A549 (cell line): ENCODE data around the gene GSTO2. TPM values are rescaled to one million over a fixed set of nuclear protein-coding genes. Genes with fewer than 3 reads are reported as not detected.
A peak's percentile ranks its signal among the peaks of the same experiment; 100 is the strongest.

ENCODE experiments used
- ATAC-seq, 2 experiments: fragments of 200-7000 bp in 1 of 2; fragments of >200 bp in 1 of 2; cut with Nextera tagmentation in 1 of 2; cut with Tn5 transposase in 1 of 2; 3 replicates each; pipeline versions ENCODE4 v1.8.0 to v1.9.1; 2018 to 2020; ENCODE audit warnings: mild to moderate bottlenecking in 1 of 2, moderate library complexity in 1 of 2
- CTCF ChIA-PET: fragments of 300-600 bp; sonication (Branson Sonifier 250); formaldehyde crosslinking; extraction: SDS; loops from one replicate; lab custom pipeline; 2021; ENCODE audit warnings: antibody characterized with exemption, inconsistent platforms; lab: Yijun Ruan, JAX
- POLR2A ChIA-PET: fragments of 350-600 bp; formaldehyde crosslinking; extraction: SDS; loops from one replicate; lab custom pipeline; 2021; ENCODE audit warnings: antibody characterized with exemption, inconsistent platforms; lab: Yijun Ruan, JAX
- DNase-seq, 2 experiments: peaks; one replicate each; pipeline versions ENCODE4 v3.0.0 to v3.0.0-alpha.2; 2011 to 2016; ENCODE audit warnings: low read depth in 1 of 2, low spot score in 1 of 2
- FAIRE-seq: peaks from 2 replicates; lab custom pipeline; 2011; peaks lifted over from hg19 to GRCh38; lab: Jason Lieb, UNC
- H3K27ac ChIP-seq, 2 experiments: fragments of >200 bp; sonication (Bioruptor Twin); formaldehyde crosslinking; 3 replicates each; pipeline ENCODE4 v1.5.1; 2016 to 2017
- H3K4me1 ChIP-seq: fragments of >200 bp; sonication (Bioruptor Twin); formaldehyde crosslinking; 3 replicates; pipeline ENCODE4 v1.6.1; 2016
- H3K4me2 ChIP-seq: fragments of >200 bp; sonication (Bioruptor Twin); formaldehyde crosslinking; 3 replicates; pipeline ENCODE4 v1.6.1; 2016
- H3K4me3 ChIP-seq: fragments of >200 bp; sonication (Bioruptor Twin); formaldehyde crosslinking; 3 replicates; pipeline ENCODE4 v1.5.1; 2016
- H3K9me3 ChIP-seq: fragments of >200 bp; sonication (Bioruptor Twin); formaldehyde crosslinking; 3 replicates; pipeline ENCODE4 v1.6.1; 2016
- CHD4 ChIP-seq: fragments of 200-600 bp; sonication (generic); IDR thresholded peaks from 2 replicates; pipeline ENCODE4 v1.6.1; 2016; ENCODE audit warnings: antibody characterized with exemption, mild to moderate bottlenecking, borderline replicate concordance
- E2F6 ChIP-seq: IDR thresholded peaks from 2 replicates; pipeline ENCODE4 v1.6.1; 2012; ENCODE audit warnings: low read depth, borderline replicate concordance
- EHF ChIP-seq: fragments of 250-450 bp; sonication (Bioruptor Pico); IDR thresholded peaks from 2 replicates; pipeline ENCODE4 v1.5.0; 2020; ENCODE audit warnings: mild to moderate bottlenecking
- EHMT2 ChIP-seq: fragments of 200-600 bp; sonication (generic); IDR thresholded peaks from 2 replicates; pipeline ENCODE4 v1.6.1; 2016; ENCODE audit warnings: antibody characterized with exemption, low read depth, mild to moderate bottlenecking, moderate library complexity
- ESRRA ChIP-seq: fragments of 150-350 bp; IDR thresholded peaks from 2 replicates; pipeline ENCODE4 v1.6.1; 2014; ENCODE audit warnings: mild to moderate bottlenecking, low read length, borderline replicate concordance
- GATA3 ChIP-seq: IDR thresholded peaks from 2 replicates; pipeline ENCODE4 v1.6.1; 2012; ENCODE audit warnings: borderline replicate concordance
- HOXB13 ChIP-seq: fragments of 250-450 bp; sonication (Bioruptor Pico); IDR thresholded peaks from 2 replicates; pipeline ENCODE4 v1.5.0; 2020; ENCODE audit warnings: low read depth, mild to moderate bottlenecking, moderate library complexity
- JUN ChIP-seq, 2 experiments: fragments of >200 bp; sonication (Bioruptor Twin); formaldehyde crosslinking; IDR thresholded peaks; 2 replicates in 1 of 2; 3 replicates in 1 of 2; pipeline ENCODE4 v1.6.1; 2016 to 2017
- JUNB ChIP-seq: fragments of >200 bp; sonication (Bioruptor Twin); formaldehyde crosslinking; IDR thresholded peaks from 2 replicates; pipeline ENCODE4 v1.6.1; 2016
- KDM5A ChIP-seq: fragments of 200-600 bp; sonication (generic); IDR thresholded peaks from 2 replicates; pipeline ENCODE4 v1.6.1; 2016; ENCODE audit warnings: antibody characterized with exemption, mild to moderate bottlenecking
- MAX ChIP-seq: IDR thresholded peaks from 2 replicates; pipeline ENCODE4 v1.6.1; 2012
- NFE2L2 ChIP-seq: fragments of 150-350 bp; conservative IDR thresholded peaks from 2 replicates; pipeline ENCODE4 v1.6.1; 2014; ENCODE audit warnings: low read length
- PHF8 ChIP-seq: fragments of 200-600 bp; sonication (generic); IDR thresholded peaks from 2 replicates; pipeline ENCODE4 v1.6.1; 2016; ENCODE audit warnings: low read depth, mild to moderate bottlenecking, antibody characterized with exemption, moderate library complexity, borderline replicate concordance
- RCOR1 ChIP-seq: fragments of 150-350 bp; IDR thresholded peaks from 2 replicates; pipeline ENCODE4 v1.6.1; 2014; ENCODE audit warnings: antibody characterized with exemption, low read length, low read depth
- RFX5 ChIP-seq: fragments of 450-650 bp; IDR thresholded peaks from 2 replicates; pipeline ENCODE4 v1.7.1; 2014; ENCODE audit warnings: antibody characterized with exemption, mild to moderate bottlenecking, moderate library complexity
- TFCP2L1 ChIP-seq: fragments of 250-450 bp; sonication (Bioruptor Pico); IDR thresholded peaks from 2 replicates; pipeline ENCODE4 v1.5.0; 2021; ENCODE audit warnings: mild to moderate bottlenecking
- TP53 ChIP-seq: fragments of 250-450 bp; sonication (Bioruptor Pico); IDR thresholded peaks from 2 replicates; pipeline ENCODE4 v1.5.0; 2021; ENCODE audit warnings: mild to moderate bottlenecking, moderate library complexity
- ZNF302 ChIP-seq: fragments of 250-450 bp; sonication (Bioruptor Pico); IDR thresholded peaks from 2 replicates; pipeline ENCODE4 v1.9.0; 2021; ENCODE audit warnings: inconsistent platforms, mild to moderate bottlenecking, moderate library complexity
- WGBS: methylation state at CpG from one replicate; pipeline ENCODE4 v1.1.6; 2017; ENCODE audit errors: missing lambda C conversion rate; 5-methylcytosine and 5-hydroxymethylcytosine counted together
- polyA plus RNA-seq, 4 experiments: library from polyadenylated mRNA; depleted of rRNA in 3 of 4; stranded (reverse); fragments of >200 nt; fragmentation: RNase III in 1 of 4; extraction: RNeasy Plus Mini Kit Qiagen cat#74134 plus additional on column Dnase treatment in 1 of 4; gene quantifications; 2 replicates in 3 of 4; 3 replicates in 1 of 4; pipeline ENCODE4 v1.2.3, GENCODE V29; 2011 to 2017
- TF ChIP-seq, protein P1 (sequence below): fragments of 150-350 bp; IDR thresholded peaks from 2 replicates; pipeline ENCODE4 v1.6.1; 2014; ENCODE audit warnings: low read depth, mild to moderate bottlenecking, low read length
- TF ChIP-seq, protein P2 (sequence below): fragments of >200 bp; sonication (Bioruptor Twin); formaldehyde crosslinking; IDR thresholded peaks from 3 replicates; pipeline ENCODE4 v1.6.1; 2016
- TF ChIP-seq, protein P3 (sequence below): fragments of 250-450 bp; sonication (Bioruptor Pico); IDR thresholded peaks from 2 replicates; pipeline ENCODE4 v1.5.0; 2021; ENCODE audit warnings: mild to moderate bottlenecking, moderate library complexity, borderline replicate concordance

Gene GSTO2
- polyA plus RNA-seq, 2 of the 4 experiments (the other 2 are of a cell fraction), result 1.3 to 5.7 TPM

- TF ChIP-seq, protein P1, sequence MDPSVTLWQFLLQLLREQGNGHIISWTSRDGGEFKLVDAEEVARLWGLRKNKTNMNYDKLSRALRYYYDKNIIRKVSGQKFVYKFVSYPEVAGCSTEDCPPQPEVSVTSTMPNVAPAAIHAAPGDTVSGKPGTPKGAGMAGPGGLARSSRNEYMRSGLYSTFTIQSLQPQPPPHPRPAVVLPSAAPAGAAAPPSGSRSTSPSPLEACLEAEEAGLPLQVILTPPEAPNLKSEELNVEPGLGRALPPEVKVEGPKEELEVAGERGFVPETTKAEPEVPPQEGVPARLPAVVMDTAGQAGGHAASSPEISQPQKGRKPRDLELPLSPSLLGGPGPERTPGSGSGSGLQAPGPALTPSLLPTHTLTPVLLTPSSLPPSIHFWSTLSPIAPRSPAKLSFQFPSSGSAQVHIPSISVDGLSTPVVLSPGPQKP, result no peak
- TF ChIP-seq ESRRA (no peak), JUN (IDR thresholded peaks at IDR 0.05) (0 out of 5 replicates have a peak, but pooled peaks of 1 of the 2 experiments have one; percentile 8), TFCP2L1 (CRISPR knock-in tag) (no peak), KDM5A (peak; percentile 38; the same call in 1 of the 2 replicates), HOXB13 (CRISPR knock-in tag) (0 out of 2 replicates have a peak, but pooled peaks have one; percentile 19), PHF8 (no peak), EHF (CRISPR knock-in tag) (no peak), JUNB (no peak), NFE2L2 (no peak)
These were observed 36.3 kb upstream of the GSTO2 start (continued) for GRCh38 chr10:104232613-104233102.

DNA sequence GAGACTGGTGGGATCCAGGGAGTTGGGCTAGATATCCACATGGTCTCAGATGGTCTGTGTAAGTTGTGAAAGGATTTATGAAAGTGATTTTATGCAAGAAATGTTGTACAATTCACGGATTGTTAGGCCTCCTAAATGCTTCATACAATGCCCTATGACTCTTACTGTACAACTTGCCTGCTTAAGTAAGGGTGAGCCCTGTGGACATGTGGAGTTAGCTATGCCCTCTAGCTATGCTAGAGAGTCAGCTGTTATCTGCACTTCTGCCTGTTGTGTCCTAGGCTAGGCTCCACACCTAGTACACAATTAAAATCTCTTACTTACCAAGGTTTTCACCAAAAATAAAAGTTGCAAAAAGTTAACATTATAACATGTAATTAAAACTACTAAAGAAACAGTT is 35.2 kb upstream of the GSTO2 start:
- TF ChIP-seq JUNB (no peak), TP53 (no peak), RCOR1 (no peak), CHD4 (no peak), E2F6 (no peak), JUN (IDR thresholded peaks at IDR 0.05) (no peak), RFX5 (no peak), ZNF302 (no peak), MAX (no peak), GATA3 (no peak), EHMT2 (no peak)
- TF ChIP-seq, protein P2, sequence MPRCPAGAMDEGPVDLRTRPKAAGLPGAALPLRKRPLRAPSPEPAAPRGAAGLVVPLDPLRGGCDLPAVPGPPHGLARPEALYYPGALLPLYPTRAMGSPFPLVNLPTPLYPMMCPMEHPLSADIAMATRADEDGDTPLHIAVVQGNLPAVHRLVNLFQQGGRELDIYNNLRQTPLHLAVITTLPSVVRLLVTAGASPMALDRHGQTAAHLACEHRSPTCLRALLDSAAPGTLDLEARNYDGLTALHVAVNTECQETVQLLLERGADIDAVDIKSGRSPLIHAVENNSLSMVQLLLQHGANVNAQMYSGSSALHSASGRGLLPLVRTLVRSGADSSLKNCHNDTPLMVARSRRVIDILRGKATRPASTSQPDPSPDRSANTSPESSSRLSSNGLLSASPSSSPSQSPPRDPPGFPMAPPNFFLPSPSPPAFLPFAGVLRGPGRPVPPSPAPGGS, result no peak
- TF ChIP-seq, protein P3, sequence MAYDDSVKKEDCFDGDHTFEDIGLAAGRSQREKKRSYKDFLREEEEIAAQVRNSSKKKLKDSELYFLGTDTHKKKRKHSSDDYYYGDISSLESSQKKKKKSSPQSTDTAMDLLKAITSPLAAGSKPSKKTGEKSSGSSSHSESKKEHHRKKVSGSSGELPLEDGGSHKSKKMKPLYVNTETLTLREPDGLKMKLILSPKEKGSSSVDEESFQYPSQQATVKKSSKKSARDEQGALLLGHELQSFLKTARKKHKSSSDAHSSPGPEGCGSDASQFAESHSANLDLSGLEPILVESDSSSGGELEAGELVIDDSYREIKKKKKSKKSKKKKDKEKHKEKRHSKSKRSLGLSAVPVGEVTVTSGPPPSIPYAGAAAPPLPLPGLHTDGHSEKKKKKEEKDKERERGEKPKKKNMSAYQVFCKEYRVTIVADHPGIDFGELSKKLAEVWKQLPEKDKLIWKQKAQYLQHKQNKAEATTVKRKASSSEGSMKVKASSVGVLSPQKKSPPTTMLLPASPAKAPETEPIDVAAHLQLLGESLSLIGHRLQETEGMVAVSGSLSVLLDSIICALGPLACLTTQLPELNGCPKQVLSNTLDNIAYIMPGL (CRISPR knock-in tag), result no peak
- TF ChIP-seq, protein P1, result no peak
- DNase-seq, result peak in 1 of 2 experiments; percentile 23
- Histone ChIP-seq H3K4me2 (peak overlapping the region; percentile 69), H3K9me3 (no peaks in the 10 kb centered on the region), H3K4me1 (peaks cover 15% of the 10 kb centered on the region), H3K4me3 (no peak overlapping the region), H3K27ac (no peak overlapping the region)
- CTCF ChIA-PET, result no interaction called here
- POLR2A ChIA-PET, result no interaction called here
- no peak for ATAC-seq
- 20% methylated on average over 1 of the region's 1 CpG for WGBS
- FAIRE-seq, result peak; percentile 74
